Thymus (tissue), 11 donors: ENCODE data around the gene TOM1L2. TPM values are rescaled to one million over a fixed set of nuclear protein-coding genes. Genes with fewer than 3 reads are reported as not detected.

Source experiments
- DNase-seq, 9 donors: peaks; one replicate each; pipeline ENCODE4 v3.0.0-alpha.2; 2013; ENCODE audit warnings: low spot score in 9 of 9, low read depth in 6 of 9, missing footprints in 1 of 9
- H3K27ac ChIP-seq, 2 donors: one replicate each; pipeline ENCODE4 v1.5.1; 2013; ENCODE audit warnings: control low read depth in 1 of 2, low read depth in 1 of 2, low read length in 1 of 2, mild to moderate bottlenecking in 1 of 2, moderate library complexity in 1 of 2
- H3K27me3 ChIP-seq, 2 donors: one replicate each; pipeline ENCODE4 v1.5.1; 2013; ENCODE audit warnings: low read length in 1 of 2; ENCODE audit not compliant: control insufficient read depth in 2 of 2, insufficient read depth in 1 of 2
- H3K36me3 ChIP-seq, 2 donors: one replicate each; pipeline ENCODE4 v1.5.1; 2013; ENCODE audit warnings: low read length in 1 of 2, mild to moderate bottlenecking in 1 of 2, moderate library complexity in 1 of 2; ENCODE audit not compliant: control insufficient read depth in 2 of 2, insufficient read depth in 2 of 2
- H3K4me1 ChIP-seq, 2 donors: one replicate each; pipeline ENCODE4 v1.5.1; 2013; ENCODE audit warnings: low read length in 2 of 2; ENCODE audit not compliant: control insufficient read depth in 2 of 2, insufficient read depth in 2 of 2
- H3K4me3 ChIP-seq, 2 donors: one replicate each; pipeline ENCODE4 v1.5.1; 2013; ENCODE audit warnings: low read length in 2 of 2, control low read depth in 1 of 2, mild to moderate bottlenecking in 1 of 2
- H3K9me3 ChIP-seq, 2 donors: one replicate each; pipeline ENCODE4 v1.5.1; 2013; ENCODE audit warnings: low read length in 1 of 2, mild to moderate bottlenecking in 1 of 2; ENCODE audit not compliant: control insufficient read depth in 2 of 2, insufficient read depth in 1 of 2
- WGBS: extraction: QIAGEN DNeasy Blood & Tissue Kit; methylation state at CpG from one replicate; pipeline ENCODE4 v1.1.7; 2013; 5-methylcytosine and 5-hydroxymethylcytosine counted together
- polyA plus RNA-seq: library from polyadenylated mRNA; stranded (reverse); fragments of 200-250 nt; gene quantifications from one replicate; pipeline ENCODE4 v1.2.3, GENCODE V29; 2013
- total RNA-seq: library from RNA; stranded (reverse); fragments of 120-200 nt; gene quantifications from one replicate; pipeline ENCODE4 v1.2.4, GENCODE V29; 2013
- donor health status: healthy.

Gene TOM1L2
- total and polyA plus RNA-seq, 2 donors, result 6.6 to 17.5 TPM

DNA sequence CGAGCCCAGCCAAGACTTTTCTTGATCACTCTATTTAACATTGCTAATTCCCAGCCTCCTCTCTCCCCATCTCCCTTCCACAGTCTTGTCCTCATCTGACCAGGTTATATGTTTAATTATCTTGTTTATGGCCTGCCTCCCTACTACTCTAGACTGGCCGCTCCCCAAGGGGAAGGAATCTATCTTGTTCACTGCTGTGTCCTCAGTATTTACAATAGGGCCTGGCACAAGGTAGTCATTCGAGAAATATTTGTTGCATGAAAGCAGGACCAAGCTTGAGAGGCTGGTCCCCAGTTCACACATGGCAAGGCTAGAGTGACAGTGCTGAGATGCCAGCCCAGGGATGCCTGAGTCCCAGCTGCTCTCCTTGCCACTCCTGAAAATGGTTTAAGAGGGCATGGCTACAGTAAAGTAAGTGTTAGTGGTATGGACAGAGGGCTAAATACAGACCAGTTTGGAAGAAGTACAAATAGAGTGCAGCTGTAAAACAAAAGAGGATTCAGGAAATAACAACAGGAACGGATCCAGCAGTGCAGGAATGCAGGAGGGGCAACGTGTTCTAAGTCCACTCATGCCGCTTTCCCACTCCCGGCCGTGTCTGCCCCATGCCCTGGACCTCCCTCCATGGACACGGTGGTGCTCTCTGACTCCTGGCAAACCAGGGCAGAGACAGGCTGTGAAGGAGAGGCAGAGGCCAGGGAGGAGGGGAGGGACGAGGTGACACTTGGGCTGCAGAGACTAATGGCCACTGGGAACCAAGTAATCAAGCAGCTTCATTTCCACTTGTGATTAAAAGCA is 65.6 kb downstream of the TOM1L2 start:
- no peak overlapping the region for H3K27ac ChIP-seq
- 97% methylated on average over 10 of the region's 10 CpGs for WGBS

DNA sequence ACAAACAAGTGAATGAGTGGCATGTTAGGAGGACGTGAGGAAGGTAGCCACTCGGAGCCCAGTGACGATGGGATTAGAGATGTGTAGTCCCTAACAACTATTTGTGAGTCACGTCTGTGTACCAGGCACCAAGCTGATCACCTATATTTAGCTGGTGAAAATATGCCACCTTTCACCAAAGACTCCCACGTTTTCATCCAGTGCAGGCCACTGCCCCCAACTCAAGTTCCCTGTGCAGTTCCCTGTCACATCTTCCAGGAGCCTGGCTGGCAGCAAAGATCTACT is 67.2 kb downstream of the TOM1L2 start:
- H3K4me3 ChIP-seq, result no peak overlapping the region
- WGBS, result 97% methylated on average over 5 of the region's 5 CpGs
- H3K4me1 ChIP-seq, result no peaks in the 10 kb centered on the region
- no peaks in the 10 kb centered on the region for H3K9me3 ChIP-seq
- no peak overlapping the region for H3K27ac ChIP-seq
- no peaks in the 10 kb centered on the region for H3K27me3 ChIP-seq
- DNase-seq, result no peak
- peaks cover 0 to 5% of the 10 kb centered on the region in 2 donors for H3K36me3 ChIP-seq

More for the DNA sequence above, 65.6 kb downstream of the TOM1L2 start:
- H3K9me3 ChIP-seq, result no peaks in the 10 kb centered on the region
- H3K36me3 ChIP-seq, result no peaks in the 10 kb centered on the region
- no peak for DNase-seq
- no peak overlapping the region for H3K4me3 ChIP-seq
- peaks cover 0 to 9% of the 10 kb centered on the region in 2 donors for H3K4me1 ChIP-seq
- H3K27me3 ChIP-seq, result no peaks in the 10 kb centered on the region

DNA sequence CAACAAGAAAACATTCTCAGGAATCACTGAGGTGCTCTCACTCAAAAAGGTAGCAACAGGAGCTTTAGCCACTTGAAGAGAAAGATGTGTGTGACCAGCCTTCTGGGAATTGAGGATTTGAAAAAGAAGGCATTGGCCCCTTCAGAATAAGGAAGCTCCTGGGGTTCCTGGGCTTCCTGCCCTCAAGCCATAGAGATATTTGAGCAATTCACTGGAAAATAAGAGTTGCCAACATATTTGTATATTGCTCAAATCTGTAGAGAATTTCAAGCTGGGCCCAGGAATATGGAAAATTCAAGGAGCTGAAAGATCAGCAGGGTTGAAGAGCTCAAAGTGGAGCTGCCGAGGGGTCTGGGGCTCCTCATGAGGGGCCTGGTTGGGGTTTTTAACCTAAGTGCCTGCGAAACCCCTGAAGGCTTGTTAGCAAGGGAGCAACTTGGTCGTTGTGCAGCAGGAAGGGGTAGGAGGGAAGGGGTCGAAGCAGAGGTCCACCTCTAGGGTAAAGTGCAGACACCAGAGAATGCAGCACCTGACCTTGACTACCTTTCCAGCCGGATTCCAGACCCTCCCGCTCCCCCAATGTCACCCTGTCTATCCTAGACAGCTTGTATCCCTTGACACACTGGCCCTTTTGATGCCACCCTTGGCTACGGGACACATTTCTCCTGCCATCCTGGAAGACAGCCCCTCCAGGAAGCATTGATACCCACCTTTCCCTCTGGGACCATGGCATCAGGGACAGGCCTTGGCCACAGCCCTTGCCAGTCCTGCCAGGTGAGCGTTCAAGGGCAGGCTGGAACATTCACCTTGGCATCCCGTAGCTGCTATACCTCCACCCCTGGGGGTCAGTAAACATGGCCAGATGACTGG is 67.8 kb downstream of the TOM1L2 start:
- Histone ChIP-seq H3K27ac (no peak overlapping the region), H3K4me3 (no peak overlapping the region), H3K36me3 (peaks cover 0 to 5% of the 10 kb centered on the region in 2 donors), H3K27me3 (no peaks in the 10 kb centered on the region), H3K4me1 (no peaks in the 10 kb centered on the region), H3K9me3 (no peaks in the 10 kb centered on the region)
- DNase-seq, result no peak
- WGBS, result 95% methylated on average over 9 of the region's 9 CpGs

DNA sequence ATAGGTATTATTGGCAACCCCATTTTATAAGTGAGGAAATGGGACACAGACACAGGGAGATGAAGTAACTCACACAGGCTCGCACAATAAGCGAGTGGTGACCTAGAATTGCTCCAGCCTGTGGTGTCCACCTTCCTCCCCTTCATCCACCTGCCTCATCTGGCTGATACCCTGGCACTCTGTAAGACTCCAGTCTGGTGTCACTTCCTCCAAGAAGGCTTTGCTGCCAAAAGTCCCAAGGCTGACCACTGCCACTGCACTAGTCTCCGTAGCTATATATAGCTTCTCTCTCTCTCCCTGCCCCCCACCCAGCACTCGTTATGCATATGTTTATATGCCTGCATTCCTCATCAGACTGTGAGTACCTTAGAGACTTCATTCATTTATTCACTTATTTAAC is 69.3 kb downstream of the TOM1L2 start:
- 97% methylated on average over 4 of the region's 4 CpGs for WGBS
- Histone ChIP-seq H3K4me3 (no peak overlapping the region), H3K9me3 (no peaks in the 10 kb centered on the region), H3K27me3 (no peaks in the 10 kb centered on the region), H3K27ac (no peak overlapping the region), H3K36me3 (peaks cover 4 to 10% of the 10 kb centered on the region in 2 donors), H3K4me1 (no peaks in the 10 kb centered on the region)
- DNase-seq, result no peak

DNA sequence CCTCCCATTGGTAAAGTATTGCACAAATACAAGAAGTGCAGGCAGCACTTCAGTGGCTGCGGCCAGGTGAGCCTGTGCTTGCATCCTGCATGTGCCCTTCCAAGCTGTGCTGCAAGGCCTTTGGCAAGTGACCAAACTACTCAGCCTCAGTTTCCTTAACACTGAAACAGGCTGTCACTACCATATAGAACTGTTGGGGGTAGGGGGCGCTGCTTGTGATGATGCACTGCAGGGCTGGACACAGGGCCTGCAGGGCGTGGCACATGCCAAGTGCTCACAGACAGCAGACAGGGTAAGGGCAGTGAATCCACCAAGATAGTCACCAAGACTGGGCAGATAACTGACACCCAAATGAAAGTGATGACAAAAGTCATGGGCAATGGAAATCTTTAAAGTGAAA is 69.8 kb downstream of the TOM1L2 start:
- H3K9me3 ChIP-seq, result no peaks in the 10 kb centered on the region
- DNase-seq, result no peak
- H3K4me1 ChIP-seq, result peaks cover 0 to 3% of the 10 kb centered on the region in 2 donors
- 98% methylated on average over 3 of the region's 3 CpGs for WGBS
- no peak overlapping the region for H3K27ac ChIP-seq
- H3K4me3 ChIP-seq, result no peak overlapping the region
- peaks cover 4 to 10% of the 10 kb centered on the region in 2 donors for H3K36me3 ChIP-seq
- no peaks in the 10 kb centered on the region for H3K27me3 ChIP-seq

DNA sequence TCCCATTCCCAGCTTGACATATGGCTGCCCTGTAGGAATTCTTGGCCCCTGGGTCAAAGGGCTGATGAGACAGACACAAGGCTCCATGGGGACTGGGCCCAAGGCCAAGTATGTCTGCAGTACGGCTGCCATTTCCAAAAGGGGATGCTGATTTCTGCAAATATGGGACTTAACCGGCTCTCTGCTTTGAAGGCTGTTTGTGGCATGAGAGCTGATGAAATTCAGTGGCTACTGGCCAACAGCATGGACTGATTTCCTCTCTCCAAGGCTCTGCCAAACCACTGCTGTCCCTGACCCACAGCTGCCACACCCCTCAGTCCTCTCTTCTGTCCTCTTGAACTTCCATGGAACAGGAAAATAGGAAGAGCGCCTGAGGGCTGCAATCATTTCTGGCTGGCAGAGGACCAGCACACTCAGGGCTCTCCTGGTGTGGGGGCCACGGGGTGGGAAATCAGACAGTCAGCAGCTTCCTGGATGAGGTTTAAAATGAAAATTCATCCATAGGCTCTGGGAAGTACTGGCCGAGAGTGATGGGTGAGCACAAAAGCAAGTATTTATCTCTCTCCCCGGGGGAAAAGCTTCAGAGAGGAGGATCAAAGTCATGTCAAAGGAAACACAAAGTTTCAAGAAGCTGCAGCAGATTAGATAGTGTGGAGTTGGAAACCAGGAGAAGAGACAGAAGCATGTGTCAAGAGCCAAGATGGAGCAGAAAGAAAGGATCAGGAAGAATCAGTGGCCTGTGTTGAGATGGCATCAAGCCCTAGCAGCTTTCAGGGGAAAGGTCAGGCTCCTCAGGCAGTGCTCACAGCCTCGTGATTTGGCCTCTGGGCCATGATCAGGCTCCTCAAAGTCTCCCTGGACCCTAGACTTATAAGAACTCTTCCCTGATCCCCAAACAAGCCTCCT is 71.3 kb downstream of the TOM1L2 start:
- H3K27ac ChIP-seq, result peak overlapping the region in 1 of 2 donors; percentile 42
- no peaks in the 10 kb centered on the region for H3K27me3 ChIP-seq
- WGBS, result 89% methylated on average over 7 of the region's 7 CpGs
- peaks cover 0 to 3% of the 10 kb centered on the region in 2 donors for H3K4me1 ChIP-seq
- H3K36me3 ChIP-seq, result peaks cover 4 to 10% of the 10 kb centered on the region in 2 donors
- no peaks in the 10 kb centered on the region for H3K9me3 ChIP-seq
- H3K4me3 ChIP-seq, result no peak overlapping the region
- no peak for DNase-seq

DNA sequence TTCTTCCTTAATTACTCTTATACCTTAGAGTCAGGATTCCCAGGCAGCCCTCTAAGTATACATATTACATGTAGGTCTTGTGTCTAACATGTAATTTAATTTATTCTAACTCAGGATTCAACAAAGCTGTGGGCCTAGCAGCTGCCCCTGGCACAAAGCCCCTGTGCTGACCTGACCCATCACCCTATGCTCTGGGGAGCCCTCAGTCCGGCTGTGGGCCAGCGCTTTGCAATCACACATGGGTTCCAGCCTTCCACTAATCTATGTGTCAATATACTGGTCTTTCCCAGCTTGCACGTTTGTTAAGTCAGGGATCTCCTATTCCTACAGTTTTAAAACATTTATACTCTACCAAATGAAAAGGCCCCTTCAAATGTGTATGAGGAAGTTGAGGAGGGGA is 72.7 kb downstream of the TOM1L2 start:
- Histone ChIP-seq H3K4me3 (no peak overlapping the region), H3K36me3 (peaks cover 4 to 10% of the 10 kb centered on the region in 2 donors)

DNA sequence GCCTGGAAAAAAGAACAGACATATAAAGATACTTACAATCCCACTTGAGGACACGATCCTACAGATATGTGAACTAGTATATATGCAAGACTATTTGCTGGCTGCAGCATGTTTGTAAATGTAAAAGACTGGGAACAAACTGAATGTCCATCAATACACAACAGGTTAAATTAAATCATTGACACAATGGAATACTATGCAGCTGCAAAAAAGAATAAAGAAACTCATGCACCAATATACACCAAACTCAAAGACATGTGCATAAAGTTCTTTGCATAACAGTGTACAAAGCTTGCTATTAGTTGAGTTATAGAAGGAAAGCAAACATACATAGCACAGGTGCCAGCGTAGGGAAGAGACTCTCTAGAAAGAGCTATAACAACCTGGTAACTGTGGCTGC is 73.5 kb downstream of the TOM1L2 start:
- no peaks in the 10 kb centered on the region for H3K9me3 ChIP-seq
- peaks cover 4 to 11% of the 10 kb centered on the region in 2 donors for H3K36me3 ChIP-seq
- H3K4me1 ChIP-seq, result peaks cover 0 to 3% of the 10 kb centered on the region in 2 donors
- DNase-seq, result no peak
- no peaks in the 10 kb centered on the region for H3K27me3 ChIP-seq
- no peak overlapping the region for H3K27ac ChIP-seq
- H3K4me3 ChIP-seq, result no peak overlapping the region
- WGBS, result 100% methylated on average over 2 of the region's 2 CpGs

More for the DNA sequence above, 72.7 kb downstream of the TOM1L2 start:
- H3K27me3 ChIP-seq, result no peaks in the 10 kb centered on the region
- H3K9me3 ChIP-seq, result no peaks in the 10 kb centered on the region
- no peak for DNase-seq
- peaks cover 0 to 3% of the 10 kb centered on the region in 2 donors for H3K4me1 ChIP-seq
- WGBS, result 97% methylated on average over 3 of the region's 3 CpGs
- H3K27ac ChIP-seq, result no peak overlapping the region
